ENCODE data around the gene TMEM106C. TPM values are rescaled to one million over a fixed set of nuclear protein-coding genes. Genes with fewer than 3 reads are reported as not detected.

Gene TMEM106C
- total RNA-seq (ENCODE audit: low replicate concordance): 13.4 and 90.7 TPM in 2 replicates

- peak; percentile 88 for DNase-seq (ENCODE audit: low read depth)
- peak; percentile 98 for TF ChIP-seq CTCF (IDR thresholded peaks at IDR 0.05; ENCODE audit: insufficient read depth, low read length)
- H3K4me3 ChIP-seq (ENCODE audit: low read depth, low read length): peak within 1 kb of the TSS; percentile 77
Measured at GRCh38 chr12:47963340-47964040, at the start of gene TMEM106C. TSS of gene TMEM106C (plus strand) at chr12:47963596. CDS start at chr12:47964237, 641 bp downstream.

- H3K4me3 ChIP-seq (ENCODE audit: low read depth, low read length): no peak overlapping the region
- DNase-seq (ENCODE audit: low read depth): no peak
- no peak for TF ChIP-seq CTCF (IDR thresholded peaks at IDR 0.05; ENCODE audit: insufficient read depth, low read length)
Measured at GRCh38 chr12:47920913-47921312, 42.5 kb upstream of the TMEM106C start.

GRCh38 chr12:47921907-47922306 lies 41.5 kb upstream of the TMEM106C start:
- TF ChIP-seq CTCF (IDR thresholded peaks at IDR 0.05; ENCODE audit: insufficient read depth, low read length): no peak
- no peak overlapping the region for H3K4me3 ChIP-seq (ENCODE audit: low read depth, low read length)
- DNase-seq (ENCODE audit: low read depth): no peak

GRCh38 chr12:47927346-47927745 lies 36.0 kb upstream of the TMEM106C start:
- no peak overlapping the region for H3K4me3 ChIP-seq (ENCODE audit: low read depth, low read length)
- no peak for DNase-seq (ENCODE audit: low read depth)
- no peak for TF ChIP-seq CTCF (IDR thresholded peaks at IDR 0.05; ENCODE audit: insufficient read depth, low read length)

- no peak overlapping the region for H3K4me3 ChIP-seq (ENCODE audit: low read depth, low read length)
- no peak for TF ChIP-seq CTCF (IDR thresholded peaks at IDR 0.05; ENCODE audit: insufficient read depth, low read length)
- DNase-seq (ENCODE audit: low read depth): no peak
Measured at GRCh38 chr12:47930634-47931033, 32.8 kb upstream of the TMEM106C start.

GRCh38 chr12:47931187-47931586 lies 32.2 kb upstream of the TMEM106C start:
- H3K4me3 ChIP-seq (ENCODE audit: low read depth, low read length): no peak overlapping the region
- DNase-seq (ENCODE audit: low read depth): no peak
- no peak for TF ChIP-seq CTCF (IDR thresholded peaks at IDR 0.05; ENCODE audit: insufficient read depth, low read length)

- no peak overlapping the region for H3K4me3 ChIP-seq (ENCODE audit: low read depth, low read length)
- TF ChIP-seq CTCF (IDR thresholded peaks at IDR 0.05; ENCODE audit: insufficient read depth, low read length): no peak
- DNase-seq (ENCODE audit: low read depth): peak; percentile 82
Measured at GRCh38 chr12:47935184-47935583, 28.2 kb upstream of the TMEM106C start.
